Gastrocnemius medialis (tissue), 4 donors: ENCODE measurements around the gene GALNT7.

Experiments used
- POLR2A ChIP-seq, 2 donors: fragments of 450-650 bp; IDR thresholded peaks; one replicate each; pipeline ENCODE4 v1.6.1; 2017; ENCODE audit warnings: antibody characterized with exemption in 2 of 2, mild to moderate bottlenecking in 2 of 2, moderate library complexity in 2 of 2
- TF ChIP-seq, protein P1 (sequence below), 5 experiments: fragments of 450-650 bp in 3 of 5; fragments of 200-600 bp in 2 of 5; sonication (generic) in 2 of 5; IDR thresholded peaks in 4 of 5; conservative IDR thresholded peaks in 1 of 5; 1 replicate in 4 of 5; 2 replicates in 1 of 5; pipeline ENCODE4 v1.5.1; 2016 to 2019; ENCODE audit warnings: antibody characterized with exemption in 5 of 5, mild to moderate bottlenecking in 3 of 5, moderate library complexity in 3 of 5

DNA sequence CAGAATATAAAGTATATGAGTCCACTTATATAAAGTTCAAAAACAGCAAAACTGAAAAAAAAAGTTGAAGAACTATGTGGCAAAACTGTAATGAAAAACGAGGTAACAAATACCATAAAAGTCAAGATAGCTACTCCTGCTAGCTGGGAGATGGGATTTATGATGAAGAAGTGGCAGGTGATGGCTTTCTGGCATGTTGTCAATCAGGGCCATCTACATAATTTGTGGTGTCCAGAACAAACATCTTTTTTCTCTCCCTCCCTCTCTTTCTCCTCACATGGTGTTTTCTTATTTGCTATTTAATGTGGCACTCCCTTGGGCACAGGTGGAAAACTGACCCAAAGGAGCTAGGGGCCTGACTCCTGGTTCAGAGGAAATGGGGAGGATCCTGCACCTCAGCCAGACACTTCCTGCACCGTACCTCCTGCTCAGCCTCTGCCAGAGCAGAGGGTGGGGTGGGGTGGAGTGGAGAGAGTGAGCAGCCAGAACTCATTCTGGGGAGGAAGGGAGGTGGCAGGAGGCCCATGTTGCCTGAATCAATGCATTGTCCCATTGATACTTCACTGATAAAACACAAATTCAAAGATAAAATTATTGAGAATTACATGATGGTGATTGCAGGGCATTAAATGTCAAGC lies 196.9 kb downstream of the GALNT7 start:
- TF ChIP-seq, protein P1, sequence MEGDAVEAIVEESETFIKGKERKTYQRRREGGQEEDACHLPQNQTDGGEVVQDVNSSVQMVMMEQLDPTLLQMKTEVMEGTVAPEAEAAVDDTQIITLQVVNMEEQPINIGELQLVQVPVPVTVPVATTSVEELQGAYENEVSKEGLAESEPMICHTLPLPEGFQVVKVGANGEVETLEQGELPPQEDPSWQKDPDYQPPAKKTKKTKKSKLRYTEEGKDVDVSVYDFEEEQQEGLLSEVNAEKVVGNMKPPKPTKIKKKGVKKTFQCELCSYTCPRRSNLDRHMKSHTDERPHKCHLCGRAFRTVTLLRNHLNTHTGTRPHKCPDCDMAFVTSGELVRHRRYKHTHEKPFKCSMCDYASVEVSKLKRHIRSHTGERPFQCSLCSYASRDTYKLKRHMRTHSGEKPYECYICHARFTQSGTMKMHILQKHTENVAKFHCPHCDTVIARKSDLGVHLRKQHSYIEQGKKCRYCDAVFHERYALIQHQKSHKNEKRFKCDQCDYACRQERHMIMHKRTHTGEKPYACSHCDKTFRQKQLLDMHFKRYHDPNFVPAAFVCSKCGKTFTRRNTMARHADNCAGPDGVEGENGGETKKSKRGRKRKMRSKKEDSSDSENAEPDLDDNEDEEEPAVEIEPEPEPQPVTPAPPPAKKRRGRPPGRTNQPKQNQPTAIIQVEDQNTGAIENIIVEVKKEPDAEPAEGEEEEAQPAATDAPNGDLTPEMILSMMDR (IDR thresholded peaks at IDR 0.05 in 4 of 5, conservative IDR thresholded peaks at IDR 0.05 in 1 of 5): no peak
- TF ChIP-seq POLR2A (IDR thresholded peaks at IDR 0.05): no peak
